GM23338 (cell line): ENCODE results near the gene SERPINB2. TPM values are rescaled to one million over a fixed set of nuclear protein-coding genes. Genes with fewer than 3 reads are reported as not detected.
A peak's percentile ranks its signal among the peaks of the same experiment; 100 is the strongest.

Experiments
- ATAC-seq: fragments of 200-7000 bp; cut with Tn5 transposase; 3 replicates; pipeline ENCODE4 v1.9.1; 2020
- DNase-seq: peaks from one replicate; pipeline ENCODE4 v3.0.0-alpha.2; 2015; ENCODE audit warnings: low spot score
- H2AFZ ChIP-seq: fragments of 200-600 bp; sonication (generic); 2 replicates; pipeline ENCODE4 v1.8.0; 2016; ENCODE audit warnings: antibody characterized with exemption, mild to moderate bottlenecking, moderate library complexity
- H3F3A ChIP-seq: fragments of 200-600 bp; sonication (generic); replicated peaks from 2 replicates; pipeline ENCODE4 v1.8.0; 2017; ENCODE audit warnings: antibody characterized with exemption, mixed run types, low read depth
- H3K27ac ChIP-seq: fragments of 200-600 bp; sonication (generic); 2 replicates; pipeline ENCODE4 v1.6.1; 2016; ENCODE audit warnings: low read depth
- H3K27me3 ChIP-seq: fragments of 200-600 bp; sonication (generic); 2 replicates; pipeline ENCODE4 v1.8.0; 2016; ENCODE audit warnings: mild to moderate bottlenecking, mixed run types, moderate library complexity; ENCODE audit not compliant: insufficient read depth
- H3K36me3 ChIP-seq: fragments of 200-600 bp; sonication (generic); 2 replicates; pipeline ENCODE4 v1.8.0; 2016; ENCODE audit warnings: mild to moderate bottlenecking; ENCODE audit not compliant: insufficient read depth
- H3K4me1 ChIP-seq: fragments of 200-600 bp; sonication (generic); 2 replicates; pipeline ENCODE4 v1.8.0; 2016; ENCODE audit warnings: mild to moderate bottlenecking, moderate library complexity; ENCODE audit not compliant: insufficient read depth
- H3K4me2 ChIP-seq: fragments of 200-600 bp; sonication (generic); 2 replicates; pipeline ENCODE4 v1.7.1; 2017; ENCODE audit warnings: mixed run types
- H3K4me3 ChIP-seq: fragments of 200-600 bp; sonication (generic); 2 replicates; pipeline ENCODE4 v1.6.1; 2016; ENCODE audit warnings: mixed run types
- H3K79me2 ChIP-seq: fragments of 200-600 bp; sonication (generic); replicated peaks from 2 replicates; pipeline ENCODE4 v1.8.0; 2017; ENCODE audit warnings: mild to moderate bottlenecking; ENCODE audit not compliant: insufficient read depth
- H3K9me2 ChIP-seq: fragments of 200-600 bp; sonication (generic); 2 replicates; pipeline ENCODE4 v1.8.0; 2017; ENCODE audit not compliant: insufficient read depth
- H4K20me1 ChIP-seq: fragments of 200-600 bp; sonication (generic); replicated peaks from 2 replicates; pipeline ENCODE4 v1.8.0; 2017; ENCODE audit warnings: mild to moderate bottlenecking; ENCODE audit not compliant: insufficient read depth
- H3K27ac Mint-ChIP-seq: 2 replicates; pipeline ENCODE4 v1.8.0; 2020; ENCODE audit warnings: inconsistent platforms, mild to moderate bottlenecking, moderate library complexity, mixed read lengths
- H3K27me3 Mint-ChIP-seq: 3 replicates; pipeline ENCODE4 v1.8.0; 2022; ENCODE audit warnings: low read depth, mild to moderate bottlenecking, moderate library complexity, mixed read lengths, inconsistent platforms; ENCODE audit not compliant: insufficient read depth, poor library complexity
- H3K36me3 Mint-ChIP-seq: 3 replicates; pipeline ENCODE4 v1.8.0; 2021; ENCODE audit warnings: low read depth, mild to moderate bottlenecking, inconsistent platforms, moderate library complexity, mixed read lengths
- H3K4me1 Mint-ChIP-seq: 3 replicates; pipeline ENCODE4 v1.8.0; 2020; ENCODE audit warnings: mild to moderate bottlenecking, inconsistent platforms, mixed read lengths
- H3K4me3 Mint-ChIP-seq: 3 replicates; pipeline ENCODE4 v1.8.0; 2021; ENCODE audit warnings: moderate library complexity, mild to moderate bottlenecking, inconsistent platforms, mixed read lengths
- H3K9me3 Mint-ChIP-seq: 3 replicates; pipeline ENCODE4 v1.8.0; 2020; ENCODE audit warnings: moderate library complexity, mild to moderate bottlenecking, inconsistent platforms, mixed read lengths
- CTCF ChIP-seq, 2 experiments: fragments of 200-600 bp in 1 of 2; sonication (generic) in 1 of 2; conservative IDR thresholded peaks; 2 replicates each; pipeline versions ENCODE4 v1.5.1 to v1.6.1; 2016 to 2017; ENCODE audit warnings: antibody characterized with exemption in 2 of 2, low read depth in 2 of 2, mild to moderate bottlenecking in 2 of 2, moderate library complexity in 1 of 2
- EZH2 ChIP-seq: fragments of 200-600 bp; sonication (generic); IDR thresholded peaks from one replicate; pipeline ENCODE4 v1.8.0; 2017; ENCODE audit warnings: antibody characterized with exemption, mild to moderate bottlenecking, low read depth; ENCODE audit not compliant: unreplicated experiment
- ZNF114 ChIP-seq: fragments of 250-450 bp; sonication (Bioruptor Pico); IDR thresholded peaks from 2 replicates; pipeline ENCODE4 v1.5.0; 2020; ENCODE audit warnings: mild to moderate bottlenecking, moderate library complexity
- ZNF331 ChIP-seq: fragments of 250-450 bp; sonication (Bioruptor Pico); IDR thresholded peaks from 2 replicates; pipeline ENCODE4 v1.5.0; 2020; ENCODE audit warnings: low read depth, mild to moderate bottlenecking, moderate library complexity
- polyA plus RNA-seq: library from polyadenylated mRNA; unstranded; fragments of >200 nt; fragmentation: Nextera tagmentation; extraction: Ambion mirVana; gene quantifications from 2 replicates; pipeline ENCODE4 v1.2.1, GENCODE V29; 2016
- total RNA-seq: library from RNA; depleted of rRNA; stranded (reverse); fragments of >200 nt; shearing (Covaris generic); gene quantifications from 2 replicates; pipeline ENCODE4 v1.2.3, GENCODE V29; 2014; rRNA removed
- TF ChIP-seq, protein P1 (sequence below): IDR thresholded peaks from 2 replicates; pipeline ENCODE4 v1.6.1; 2016; ENCODE audit warnings: antibody characterized with exemption

The SERPINB2 gene
- total and polyA plus RNA-seq, 2 experiments from 2014 or later, result not detected

GRCh38 chr18:63951302-63951705, 63.8 kb downstream of the SERPINB2 start:
- no peaks in the 10 kb centered on the region for H3K36me3 Mint-ChIP-seq
- no peak overlapping the region for H3K4me2 ChIP-seq
- H4K20me1 ChIP-seq, result no peaks in the 10 kb centered on the region
- no peak overlapping the region for H2AFZ ChIP-seq
- no peaks in the 10 kb centered on the region for H3K36me3 ChIP-seq
- peaks cover 9% of the 10 kb centered on the region; the same call in 1 of the 2 replicates for H3K4me1 ChIP-seq
- 0 out of 2 replicates have a peak, but pooled peaks cover 7% of the 10 kb centered on the region for H3F3A ChIP-seq
- H3K79me2 ChIP-seq, result no peaks in the 10 kb centered on the region
- no peak overlapping the region for H3K4me3 Mint-ChIP-seq
- H3K27ac ChIP-seq, result no peak overlapping the region
- H3K4me3 ChIP-seq, result no peak overlapping the region
- H3K9me2 ChIP-seq, result no peaks in the 10 kb centered on the region
- H3K27me3 ChIP-seq, result peaks cover 14% of the 10 kb centered on the region; the same call in 1 of the 2 replicates
- peaks cover 5% of the 10 kb centered on the region for H3K27me3 Mint-ChIP-seq
- H3K4me1 Mint-ChIP-seq, result peaks cover 13% of the 10 kb centered on the region
- no peaks in the 10 kb centered on the region for H3K9me3 Mint-ChIP-seq
- H3K27ac Mint-ChIP-seq, result no peak overlapping the region
- ATAC-seq, result no peak
- 0 out of 4 replicates have a peak, but pooled peaks of 1 of the 2 experiments have one; percentile 13 for TF ChIP-seq CTCF (conservative IDR thresholded peaks at IDR 0.05; ENCODE audit: low read depth in 2 of 2)
- TF ChIP-seq EZH2, result no peak
- TF ChIP-seq ZNF331 (CRISPR knock-in tag), result no peak
- TF ChIP-seq ZNF114 (CRISPR knock-in tag), result no peak
- TF ChIP-seq, protein P1, sequence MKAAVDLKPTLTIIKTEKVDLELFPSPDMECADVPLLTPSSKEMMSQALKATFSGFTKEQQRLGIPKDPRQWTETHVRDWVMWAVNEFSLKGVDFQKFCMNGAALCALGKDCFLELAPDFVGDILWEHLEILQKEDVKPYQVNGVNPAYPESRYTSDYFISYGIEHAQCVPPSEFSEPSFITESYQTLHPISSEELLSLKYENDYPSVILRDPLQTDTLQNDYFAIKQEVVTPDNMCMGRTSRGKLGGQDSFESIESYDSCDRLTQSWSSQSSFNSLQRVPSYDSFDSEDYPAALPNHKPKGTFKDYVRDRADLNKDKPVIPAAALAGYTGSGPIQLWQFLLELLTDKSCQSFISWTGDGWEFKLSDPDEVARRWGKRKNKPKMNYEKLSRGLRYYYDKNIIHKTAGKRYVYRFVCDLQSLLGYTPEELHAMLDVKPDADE, result no peak
- DNase-seq, result no peak

Other genes with a start within 250 kb of the SERPINB2 start
- 1.1 and 1.2 TPM in 2 replicates for gene SERPINB4, start 243.4 kb upstream of the SERPINB2 start, total RNA-seq
- gene SERPINB4, start 243.4 kb upstream of the SERPINB2 start, polyA plus RNA-seq, result 1.5 and 2.3 TPM in 2 replicates
- 0.59 TPM in 1 of 2 replicates, not detected in the other for gene SERPINB3, start 225.8 kb upstream of the SERPINB2 start, total RNA-seq
- gene SERPINB3, start 225.8 kb upstream of the SERPINB2 start, polyA plus RNA-seq, result 0.27 and 0.33 TPM in 2 replicates
- gene SERPINB11, start 184.7 kb upstream of the SERPINB2 start, total RNA-seq, result not detected in 2 replicates
- gene SERPINB11, start 184.7 kb upstream of the SERPINB2 start, polyA plus RNA-seq, result not detected in 2 replicates
- gene SERPINB7, start 112.3 kb upstream of the SERPINB2 start, total RNA-seq, result not detected in 2 replicates
- gene SERPINB7, start 112.3 kb upstream of the SERPINB2 start, polyA plus RNA-seq, result not detected in 2 replicates
- gene SERPINB10, start 20.3 kb downstream of the SERPINB2 start, total RNA-seq, result not detected in 2 replicates
- not detected in 2 replicates for gene SERPINB10, start 20.3 kb downstream of the SERPINB2 start, polyA plus RNA-seq
- 0.54 and 2.6 TPM in 2 replicates for gene HMSD, start 61.6 kb downstream of the SERPINB2 start, total RNA-seq
- 13.0 and 25.1 TPM in 2 replicates for gene HMSD, start 61.6 kb downstream of the SERPINB2 start, polyA plus RNA-seq
- gene SERPINB8, start 82.4 kb downstream of the SERPINB2 start, total RNA-seq, result 0.50 and 2.1 TPM in 2 replicates
- 0.50 and 1.7 TPM in 2 replicates for gene SERPINB8, start 82.4 kb downstream of the SERPINB2 start, polyA plus RNA-seq